GM20431 (cell line): Measurements from ENCODE around the gene UBE3D.
"Not testable (repeated sequence)": the region's sequence is repeated elsewhere in the genome, so short reads cannot be mapped to it uniquely, and the experiment has no call there.

Experiments
- in situ Hi-C: fragments of 300-500 bp; cut with MseI, MboI; formaldehyde crosslinking; loops from one replicate; pipeline ENCODE4 v1.15.0; 2020; ENCODE audit warnings: low sequenced_read_pairs; ENCODE audit not compliant: unreplicated experiment

The UBE3D gene

GRCh38 chr6:82930915-82931314, 134.7 kb downstream of the UBE3D start:
- in situ Hi-C loops: not testable (repeated sequence)

- in situ Hi-C loops: no loop called here
Measured at GRCh38 chr6:82924799-82925535, 140.7 kb downstream of the UBE3D start.

- in situ Hi-C loops: no loop called here
Measured at GRCh38 chr6:82921258-82921657, 144.4 kb downstream of the UBE3D start.

GRCh38 chr6:82917346-82918064, 148.1 kb downstream of the UBE3D start:
- in situ Hi-C loops: no loop called here

GRCh38 chr6:82915666-82916065, 150.0 kb downstream of the UBE3D start:
- in situ Hi-C loops: no loop called here

GRCh38 chr6:82914511-82914910, 151.1 kb downstream of the UBE3D start:
- in situ Hi-C loops: no loop called here

GRCh38 chr6:82910820-82911219, 154.8 kb downstream of the UBE3D start:
- in situ Hi-C loops: no loop called here

- in situ Hi-C loops: no loop called here
Measured at GRCh38 chr6:82910395-82910794, 155.2 kb downstream of the UBE3D start.

- in situ Hi-C loops: no loop called here
Measured at GRCh38 chr6:82909551-82909950, 156.1 kb downstream of the UBE3D start.

- in situ Hi-C loops: no loop called here
Measured at GRCh38 chr6:82908661-82909060, 157.0 kb downstream of the UBE3D start.

GRCh38 chr6:82906951-82907350, 158.7 kb downstream of the UBE3D start:
- in situ Hi-C loops: no loop called here

GRCh38 chr6:82906489-82906888, 159.2 kb downstream of the UBE3D start:
- in situ Hi-C loops: no loop called here

- in situ Hi-C loops: no loop called here
Measured at GRCh38 chr6:82904860-82905259, 160.8 kb downstream of the UBE3D start.

GRCh38 chr6:82904257-82904656, 161.4 kb downstream of the UBE3D start:
- in situ Hi-C loops: no loop called here

GRCh38 chr6:82902290-82902689, 163.4 kb downstream of the UBE3D start:
- in situ Hi-C loops: no loop called here

- in situ Hi-C loops: no loop called here
Measured at GRCh38 chr6:82894653-82895259, 170.9 kb downstream of the UBE3D start.

- in situ Hi-C loops: no loop called here
Measured at GRCh38 chr6:82893889-82894652, 171.6 kb downstream of the UBE3D start.

- in situ Hi-C loops: not testable (repeated sequence)
Measured at GRCh38 chr6:82891503-82891902, 174.1 kb downstream of the UBE3D start.

- in situ Hi-C loops: no loop called here
Measured at GRCh38 chr6:82891076-82891475, 174.6 kb downstream of the UBE3D start.

GRCh38 chr6:82890240-82890639, 175.4 kb downstream of the UBE3D start:
- in situ Hi-C loops: no loop called here
